PC-9 (cell line): Measurements from ENCODE around the gene TMEM242. TPM values are rescaled to one million over a fixed set of nuclear protein-coding genes. Genes with fewer than 3 reads are reported as not detected.

Experiments
- BruUV-seq: library from RNA; stranded (reverse); fragments of 400-500 nt; replicated peaks from 2 replicates; lab custom pipeline; 2021; lab: Mats Ljungman, UMichigan
- CTCF ChIA-PET: fragments of 300-600 bp; sonication (Branson Sonifier 250); formaldehyde crosslinking; loops from one replicate; lab custom pipeline; 2022; ENCODE audit warnings: antibody characterized with exemption; lab: Charles Lee
- POLR2A ChIA-PET: fragments of 300-600 bp; sonication (Branson Sonifier 250); formaldehyde crosslinking; loops from one replicate; lab custom pipeline; 2022; ENCODE audit warnings: antibody characterized with exemption; ENCODE audit not compliant: unreplicated experiment; lab: Charles Lee
- DNase-seq, 2 experiments: peaks; one replicate each; pipeline versions ENCODE4 v3.0.0 to v3.0.0-alpha.2; 2015 to 2022; ENCODE audit warnings: mixed read lengths in 1 of 2
- H2AFZ ChIP-seq: fragments of 200-600 bp; sonication (generic); 2 replicates; pipeline ENCODE4 v1.8.1; 2017; ENCODE audit warnings: antibody characterized with exemption
- H3F3A ChIP-seq: fragments of 200-600 bp; sonication (generic); 2 replicates; pipeline ENCODE4 v1.8.1; 2017; ENCODE audit warnings: antibody characterized with exemption, mild to moderate bottlenecking, low read depth; ENCODE audit not compliant: insufficient read depth
- H3K27ac ChIP-seq: fragments of 200-600 bp; sonication (generic); 2 replicates; pipeline ENCODE4 v1.6.1; 2016; ENCODE audit warnings: mixed run types
- H3K27me3 ChIP-seq: fragments of 200-600 bp; sonication (generic); 2 replicates; pipeline ENCODE4 v1.6.1; 2016; ENCODE audit warnings: low read depth, mixed run types; ENCODE audit not compliant: insufficient read depth
- H3K36me3 ChIP-seq: fragments of 200-600 bp; sonication (generic); 2 replicates; pipeline ENCODE4 v1.6.1; 2016; ENCODE audit warnings: low read depth, mixed run types
- H3K4me1 ChIP-seq: fragments of 200-600 bp; sonication (generic); replicated peaks from 2 replicates; pipeline ENCODE4 v1.6.1; 2016; ENCODE audit warnings: mixed run types; ENCODE audit not compliant: insufficient read depth
- H3K4me2 ChIP-seq: fragments of 200-600 bp; sonication (generic); 2 replicates; pipeline ENCODE4 v1.6.1; 2017; ENCODE audit warnings: mixed run types
- H3K4me3 ChIP-seq: fragments of 200-600 bp; sonication (generic); 2 replicates; pipeline ENCODE4 v1.6.1; 2016; ENCODE audit warnings: mixed run types
- H3K79me2 ChIP-seq: fragments of 200-600 bp; sonication (generic); 2 replicates; pipeline ENCODE4 v1.6.1; 2017; ENCODE audit warnings: low read depth, mixed run types
- H3K9me2 ChIP-seq: fragments of 200-600 bp; sonication (generic); 2 replicates; pipeline ENCODE4 v1.8.1; 2017; ENCODE audit warnings: mild to moderate bottlenecking; ENCODE audit not compliant: insufficient read depth
- H3K9me3 ChIP-seq: fragments of 200-600 bp; sonication (generic); 2 replicates; pipeline ENCODE4 v1.8.1; 2016; ENCODE audit warnings: low read depth; ENCODE audit not compliant: insufficient read depth
- H4K20me1 ChIP-seq: fragments of 200-600 bp; sonication (generic); 2 replicates; pipeline ENCODE4 v1.8.1; 2017; ENCODE audit not compliant: insufficient read depth
- CTCF ChIP-seq: fragments of 200-600 bp; sonication (generic); conservative IDR thresholded peaks from 2 replicates; pipeline ENCODE4 v1.6.1; 2017; ENCODE audit warnings: mixed run types, antibody characterized with exemption, mild to moderate bottlenecking, moderate library complexity
- EZH2 ChIP-seq: fragments of 200-600 bp; sonication (generic); IDR thresholded peaks from 2 replicates; pipeline ENCODE4 v1.8.0; 2017; ENCODE audit warnings: antibody characterized with exemption, low read depth
- intact Hi-C: fragments of 100-400 bp; cut with micrococcal nuclease; formaldehyde crosslinking; loops from one replicate; pipeline ENCODE4 v1.10.0; 2022; ENCODE audit not compliant: unreplicated experiment
- total RNA-seq: library from RNA; stranded (reverse); gene quantifications from 2 replicates; pipeline ENCODE4 v1.2.3, GENCODE V29; 2021

TMEM242 gene
- total RNA-seq, 1 experiment from 2014 or later, result 8.1 TPM

GRCh38 chr6:157242791-157243190 lies 80.5 kb downstream of the TMEM242 start:
- BruUV-seq, result no TSS peak
- CTCF ChIA-PET, result no interaction called here

GRCh38 chr6:157240960-157241311 lies 82.4 kb downstream of the TMEM242 start:
- Histone ChIP-seq H3K4me2 (no peak overlapping the region), H3K79me2 (no peaks in the 10 kb centered on the region), H3K4me3 (no peak overlapping the region), H3K4me1 (no peaks in the 10 kb centered on the region), H3K9me3 (no peaks in the 10 kb centered on the region), H3K36me3 (no peaks in the 10 kb centered on the region), H3F3A (no peaks in the 10 kb centered on the region), H2AFZ (no peak overlapping the region), H3K9me2 (no peaks in the 10 kb centered on the region), H3K27me3 (no peaks in the 10 kb centered on the region), H4K20me1 (no peaks in the 10 kb centered on the region), H3K27ac (no peak overlapping the region)
- no TSS peak for BruUV-seq
- intact Hi-C loops, result no loop called here
- no peak for DNase-seq
- TF ChIP-seq EZH2 (no peak), CTCF (no peak)
- ChIA-PET POLR2A (no interaction called here), CTCF (no interaction called here)

More at GRCh38 chr6:157242791-157243190, 80.5 kb downstream of the TMEM242 start:
- Histone ChIP-seq H3K4me1 (no peaks in the 10 kb centered on the region), H2AFZ (no peak overlapping the region), H3K9me2 (no peaks in the 10 kb centered on the region), H3K27ac (no peak overlapping the region), H3K9me3 (no peaks in the 10 kb centered on the region), H3K4me3 (no peak overlapping the region), H3K27me3 (no peaks in the 10 kb centered on the region), H3F3A (no peaks in the 10 kb centered on the region), H3K4me2 (no peak overlapping the region), H4K20me1 (no peaks in the 10 kb centered on the region), H3K79me2 (no peaks in the 10 kb centered on the region), H3K36me3 (no peaks in the 10 kb centered on the region)
- POLR2A ChIA-PET, result no interaction called here
- TF ChIP-seq CTCF, result no peak
- no peak for TF ChIP-seq EZH2
- intact Hi-C loops, result no loop called here
- no peak for DNase-seq

GRCh38 chr6:157240059-157240959 lies 83.0 kb downstream of the TMEM242 start:
- ChIA-PET CTCF (no interaction called here), POLR2A (no interaction called here)
- Histone ChIP-seq H4K20me1 (no peaks in the 10 kb centered on the region), H3K79me2 (no peaks in the 10 kb centered on the region), H2AFZ (no peak overlapping the region), H3K4me3 (no peak overlapping the region), H3K36me3 (no peaks in the 10 kb centered on the region), H3F3A (no peaks in the 10 kb centered on the region), H3K27me3 (no peaks in the 10 kb centered on the region), H3K27ac (no peak overlapping the region), H3K9me2 (no peaks in the 10 kb centered on the region), H3K4me1 (no peaks in the 10 kb centered on the region), H3K4me2 (no peak overlapping the region), H3K9me3 (no peaks in the 10 kb centered on the region)
- DNase-seq, result no peak
- intact Hi-C loops, result no loop called here
- TF ChIP-seq CTCF (no peak), EZH2 (no peak)
- no TSS peak for BruUV-seq
